Trophoblast cell (in vitro differentiated cells and primary cell): Measurements from ENCODE around the gene ABCE1.
A peak's percentile ranks its signal among the peaks of the same experiment; 100 is the strongest.

Experiments
- DNase-seq, 2 donors: peaks; one replicate each; pipeline ENCODE4 v3.0.0-alpha.2; 2016
- H2AFZ ChIP-seq: 2 replicates; pipeline ENCODE4 v1.6.1; 2013; ENCODE audit warnings: low read length, moderate library complexity, mild to moderate bottlenecking; ENCODE audit not compliant: insufficient read depth, poor library complexity
- H2AK5ac ChIP-seq: 2 replicates; pipeline ENCODE4 v1.6.1; 2013; ENCODE audit warnings: mild to moderate bottlenecking, low read length
- H2BK120ac ChIP-seq: 2 replicates; pipeline ENCODE4 v1.6.1; 2013; ENCODE audit warnings: low read length, mild to moderate bottlenecking, moderate library complexity; ENCODE audit not compliant: insufficient read depth, poor library complexity
- H2BK12ac ChIP-seq: 2 replicates; pipeline ENCODE4 v1.6.1; 2013; ENCODE audit warnings: mild to moderate bottlenecking, low read length, moderate library complexity
- H2BK5ac ChIP-seq: 2 replicates; pipeline ENCODE4 v1.6.1; 2013; ENCODE audit warnings: low read length, low read depth, moderate library complexity, mild to moderate bottlenecking; ENCODE audit not compliant: poor library complexity
- H3K14ac ChIP-seq: 2 replicates; pipeline ENCODE4 v1.6.1; 2013; ENCODE audit warnings: mild to moderate bottlenecking, low read length
- H3K18ac ChIP-seq: 2 replicates; pipeline ENCODE4 v1.6.1; 2013; ENCODE audit warnings: mild to moderate bottlenecking, low read length
- H3K23ac ChIP-seq: 2 replicates; pipeline ENCODE4 v1.6.1; 2013; ENCODE audit warnings: low read length
- H3K27ac ChIP-seq: 2 replicates; pipeline ENCODE4 v1.5.1; 2013; ENCODE audit warnings: low read depth, mild to moderate bottlenecking, inconsistent platforms, low read length, moderate library complexity
- H3K27me3 ChIP-seq: 2 replicates; pipeline ENCODE4 v1.6.1; 2013; ENCODE audit warnings: inconsistent platforms, mild to moderate bottlenecking, low read length, moderate library complexity; ENCODE audit not compliant: insufficient read depth
- H3K36me3 ChIP-seq, 2 experiments: 1 replicate in 1 of 2; 2 replicates in 1 of 2; pipeline ENCODE4 v1.6.1; 2013; ENCODE audit warnings: low read length in 2 of 2, mild to moderate bottlenecking in 2 of 2, moderate library complexity in 1 of 2; ENCODE audit not compliant: insufficient read depth in 2 of 2, control insufficient read depth in 1 of 2
- H3K4ac ChIP-seq: 2 replicates; pipeline ENCODE4 v1.6.1; 2013; ENCODE audit warnings: low read depth, mild to moderate bottlenecking, low read length, moderate library complexity
- H3K4me1 ChIP-seq, 2 experiments: 1 replicate in 1 of 2; 2 replicates in 1 of 2; pipeline ENCODE4 v1.6.1; 2013; ENCODE audit warnings: low read length in 2 of 2, mild to moderate bottlenecking in 2 of 2, moderate library complexity in 1 of 2; ENCODE audit not compliant: insufficient read depth in 2 of 2, control insufficient read depth in 1 of 2
- H3K4me2 ChIP-seq: 2 replicates; pipeline ENCODE4 v1.6.1; 2013; ENCODE audit warnings: inconsistent platforms, mild to moderate bottlenecking, low read length, moderate library complexity
- H3K4me3 ChIP-seq: 2 replicates; pipeline ENCODE4 v1.5.1; 2013; ENCODE audit warnings: mild to moderate bottlenecking, low read depth, low read length, inconsistent platforms
- H3K79me1 ChIP-seq: one replicate; pipeline ENCODE4 v1.6.1; 2013; ENCODE audit warnings: low read length
- H3K79me2 ChIP-seq: 2 replicates; pipeline ENCODE4 v1.6.1; 2013; ENCODE audit warnings: low read length, mild to moderate bottlenecking; ENCODE audit not compliant: control insufficient read depth, insufficient read depth, poor library complexity
- H3K9ac ChIP-seq: 2 replicates; pipeline ENCODE4 v1.6.1; 2013; ENCODE audit warnings: mild to moderate bottlenecking, low read length
- H3K9me3 ChIP-seq: 2 replicates; pipeline ENCODE4 v1.6.1; 2013; ENCODE audit warnings: low read depth, mild to moderate bottlenecking, control low read depth, inconsistent platforms, low read length; ENCODE audit not compliant: insufficient read depth
- H4K12ac ChIP-seq: 2 replicates; pipeline ENCODE4 v1.6.1; 2013; ENCODE audit warnings: low read depth, mild to moderate bottlenecking, low read length, moderate library complexity
- H4K8ac ChIP-seq: 2 replicates; pipeline ENCODE4 v1.6.1; 2013; ENCODE audit warnings: low read depth, mild to moderate bottlenecking, low read length, moderate library complexity
- H4K91ac ChIP-seq: one replicate; pipeline ENCODE4 v1.6.1; 2013; ENCODE audit warnings: low read depth, mild to moderate bottlenecking, low read length, moderate library complexity
- WGBS: extraction: QIAGEN DNeasy Blood & Tissue Kit; methylation state at CpG from one replicate; pipeline ENCODE4 v1.1.7; 2013; ENCODE audit warnings: missing lambda C conversion rate; ENCODE audit not compliant: insufficient read length, insufficient coverage; ENCODE audit errors: extremely low coverage; 5-methylcytosine and 5-hydroxymethylcytosine counted together

ABCE1 gene

DNA sequence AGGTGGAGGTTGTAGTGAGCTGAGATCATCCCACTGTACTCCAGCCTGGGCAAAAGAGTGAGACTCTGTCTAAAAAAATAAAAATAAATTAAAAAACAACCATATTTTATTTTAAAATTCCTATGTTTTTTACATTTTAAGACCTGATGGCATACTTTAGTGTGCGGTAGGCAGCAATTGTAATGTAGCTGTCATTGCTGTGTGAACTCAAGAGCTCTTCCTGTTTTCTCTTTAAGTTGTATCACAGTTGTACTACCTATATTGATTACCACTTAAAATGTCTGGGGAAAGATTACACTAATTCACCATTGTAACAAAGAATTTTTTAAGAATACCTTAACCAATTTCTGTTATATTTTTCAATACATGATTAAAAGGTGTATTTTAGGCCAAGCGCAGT is 27.3 kb downstream of the ABCE1 start:
- Histone ChIP-seq H3K4me1 (no peaks in the 10 kb centered on the region), H4K8ac (no peak overlapping the region), H3K14ac (no peak overlapping the region), H3K79me1 (no peaks in the 10 kb centered on the region), H4K12ac (no peak overlapping the region), H3K79me2 (no peaks in the 10 kb centered on the region), H2AFZ (no peak overlapping the region), H2BK12ac (no peak overlapping the region), H3K4ac (no peak overlapping the region), H3K36me3 (peaks cover 16 to 19% of the 10 kb centered on the region in 2 experiments), H3K4me3 (no peak overlapping the region), H3K4me2 (no peak overlapping the region), H2AK5ac (no peak overlapping the region), H4K91ac (no peak overlapping the region), H3K27ac (no peak overlapping the region), H2BK120ac (no peak overlapping the region), H2BK5ac (no peak overlapping the region), H3K9ac (no peak overlapping the region), H3K18ac (no peak overlapping the region), H3K27me3 (no peaks in the 10 kb centered on the region), H3K23ac (no peak overlapping the region), H3K9me3 (no peaks in the 10 kb centered on the region)
- DNase-seq, result no peak
- no CpG with 5 or more reads among the region's 2 CpGs for WGBS

DNA sequence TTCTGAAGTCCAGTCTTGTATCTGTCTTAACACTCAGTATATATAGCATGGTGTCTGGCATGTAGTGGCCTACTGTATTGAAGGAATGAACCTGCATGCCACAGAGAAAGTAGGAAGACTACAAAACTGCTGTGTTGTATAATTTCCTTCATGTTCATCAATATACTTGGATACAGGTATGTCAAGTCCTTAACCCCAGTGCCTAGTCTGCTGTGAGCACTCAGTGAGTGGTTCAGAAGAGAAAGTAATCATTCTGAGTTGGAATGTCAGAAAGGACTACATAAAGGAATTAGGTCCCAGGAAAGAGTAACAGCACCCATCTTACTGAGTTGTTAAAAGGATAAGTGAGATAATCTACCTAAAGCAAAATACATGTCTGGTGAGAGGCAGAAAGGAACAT is 32.0 kb downstream of the ABCE1 start:
- Histone ChIP-seq H3K27ac (no peak overlapping the region), H3K79me1 (no peaks in the 10 kb centered on the region), H3K4ac (no peak overlapping the region), H2BK5ac (no peak overlapping the region), H3K4me2 (no peak overlapping the region), H2BK120ac (no peak overlapping the region), H3K4me1 (no peaks in the 10 kb centered on the region), H2BK12ac (no peak overlapping the region), H2AFZ (no peak overlapping the region), H4K91ac (no peak overlapping the region), H3K23ac (no peak overlapping the region), H3K36me3 (peaks cover 10 to 11% of the 10 kb centered on the region in 2 experiments), H3K9ac (no peak overlapping the region), H3K79me2 (no peaks in the 10 kb centered on the region), H2AK5ac (no peak overlapping the region), H3K14ac (no peak overlapping the region), H3K18ac (no peak overlapping the region), H3K9me3 (no peaks in the 10 kb centered on the region), H4K12ac (no peak overlapping the region), H3K27me3 (no peaks in the 10 kb centered on the region), H3K4me3 (no peak overlapping the region), H4K8ac (no peak overlapping the region)
- DNase-seq, result no peak

DNA sequence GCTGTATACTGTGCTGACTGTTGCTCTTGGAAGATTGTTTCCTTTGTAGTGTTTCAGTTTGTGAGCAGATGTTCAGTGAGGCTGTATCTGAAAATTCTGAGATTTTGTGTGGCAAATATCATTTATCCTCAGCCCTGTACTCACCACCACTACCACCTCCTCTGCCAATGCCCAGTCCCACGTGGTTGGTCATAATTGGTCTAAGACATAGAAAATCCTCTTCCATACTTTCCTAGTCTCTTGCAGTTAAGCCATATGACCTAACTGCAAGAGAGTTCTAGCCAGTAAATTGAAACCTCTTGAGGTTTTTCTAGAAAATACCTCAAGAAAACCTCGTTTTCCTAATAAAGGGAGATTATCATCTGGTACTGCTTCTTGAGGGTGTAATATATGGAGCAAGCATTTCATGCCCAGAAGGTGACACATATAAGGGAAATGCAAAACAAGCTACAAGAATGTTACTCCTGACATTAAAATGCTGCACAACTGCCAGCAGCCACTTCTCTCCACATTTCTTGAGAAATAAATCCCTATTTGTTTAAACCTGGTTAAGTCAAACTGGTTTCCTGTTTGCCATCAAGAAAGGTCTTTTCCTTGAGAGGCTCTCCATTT is 32.8 kb downstream of the ABCE1 start:
- no peaks in the 10 kb centered on the region for H3K9me3 ChIP-seq
- H3K4ac ChIP-seq, result no peak overlapping the region
- H3K27me3 ChIP-seq, result no peaks in the 10 kb centered on the region
- no peaks in the 10 kb centered on the region for H3K79me1 ChIP-seq
- H3K36me3 ChIP-seq, result peaks cover 7 to 8% of the 10 kb centered on the region in 2 experiments
- DNase-seq, result peak; percentile 73 to 85
- H3K14ac ChIP-seq, result no peak overlapping the region
- no peak overlapping the region for H2BK5ac ChIP-seq
- WGBS, result no CpG with 5 or more reads among the region's 2 CpGs
- no peak overlapping the region for H3K9ac ChIP-seq
- H2BK120ac ChIP-seq, result no peak overlapping the region
- no peak overlapping the region for H2AFZ ChIP-seq
- H4K8ac ChIP-seq, result no peak overlapping the region
- no peak overlapping the region for H4K91ac ChIP-seq
- H2BK12ac ChIP-seq, result no peak overlapping the region
- no peak overlapping the region for H2AK5ac ChIP-seq
- no peak overlapping the region for H4K12ac ChIP-seq
- H3K27ac ChIP-seq, result no peak overlapping the region
- no peaks in the 10 kb centered on the region for H3K79me2 ChIP-seq
- no peak overlapping the region for H3K4me3 ChIP-seq
- H3K4me2 ChIP-seq, result no peak overlapping the region
- H3K18ac ChIP-seq, result no peak overlapping the region
- no peak overlapping the region for H3K23ac ChIP-seq
- no peaks in the 10 kb centered on the region for H3K4me1 ChIP-seq

DNA sequence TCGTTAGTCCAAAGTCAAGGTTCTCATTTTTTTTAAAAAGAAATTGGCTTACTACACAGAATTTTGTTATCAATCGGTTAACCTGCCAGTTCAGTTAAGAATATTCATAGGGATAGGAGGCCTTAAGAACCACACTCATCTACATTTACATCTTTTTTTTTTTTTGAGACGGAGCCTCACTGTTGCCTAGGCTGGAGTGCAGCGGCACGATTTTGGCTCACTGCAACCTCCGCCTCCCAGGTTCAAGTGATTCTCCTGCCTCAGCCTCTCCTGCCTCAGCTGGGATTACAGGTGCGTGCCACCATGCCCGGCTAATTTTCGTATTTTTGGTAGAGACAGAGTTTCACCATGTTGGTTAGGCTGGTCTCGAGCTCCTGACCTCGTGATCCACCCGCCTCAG is 33.7 kb downstream of the ABCE1 start:
- Histone ChIP-seq H4K91ac (no peak overlapping the region), H3K4ac (no peak overlapping the region), H2AK5ac (no peak overlapping the region), H3K4me3 (no peak overlapping the region), H3K36me3 (peaks cover 2 to 4% of the 10 kb centered on the region in 2 experiments), H4K12ac (no peak overlapping the region), H3K79me1 (no peaks in the 10 kb centered on the region), H4K8ac (no peak overlapping the region), H3K27ac (no peak overlapping the region), H3K27me3 (no peaks in the 10 kb centered on the region), H3K18ac (no peak overlapping the region), H2BK120ac (no peak overlapping the region), H3K4me2 (no peak overlapping the region), H3K9me3 (no peaks in the 10 kb centered on the region), H2BK5ac (no peak overlapping the region), H2AFZ (no peak overlapping the region), H3K79me2 (no peaks in the 10 kb centered on the region), H3K4me1 (no peaks in the 10 kb centered on the region), H3K23ac (no peak overlapping the region), H2BK12ac (no peak overlapping the region), H3K9ac (no peak overlapping the region), H3K14ac (no peak overlapping the region)
- no peak for DNase-seq
- WGBS, result no CpG with 5 or more reads among the region's 12 CpGs
